Vagina (tissue), 2 donors: ENCODE data around the gene ENTPD8. TPM values are rescaled to one million over a fixed set of nuclear protein-coding genes. Genes with fewer than 3 reads are reported as not detected.

Experiments used
- DNase-seq, 2 donors: peaks; one replicate each; pipeline ENCODE4 v3.0.0-alpha.2; 2017; ENCODE audit errors: extremely low spot score in 2 of 2
- H3K27ac ChIP-seq: fragments of 200-600 bp; sonication (generic); one replicate; pipeline ENCODE4 v1.5.1; 2019
- H3K27me3 ChIP-seq: fragments of 200-600 bp; sonication (generic); one replicate; pipeline ENCODE4 v1.5.1; 2019
- H3K36me3 ChIP-seq, 2 donors: fragments of 200-600 bp; sonication (generic); one replicate each; pipeline ENCODE4 v1.5.1; 2017 to 2019
- H3K4me1 ChIP-seq: fragments of 200-600 bp; sonication (generic); one replicate; pipeline ENCODE4 v1.5.1; 2019
- H3K4me3 ChIP-seq, 2 donors: fragments of 200-600 bp; sonication (generic); 1 replicate in 1 of 2; 2 replicates in 1 of 2; pipeline ENCODE4 v1.5.1; 2016 to 2019
- H3K9me3 ChIP-seq: fragments of 200-600 bp; sonication (generic); one replicate; pipeline ENCODE4 v1.5.1; 2019
- CTCF ChIP-seq, 3 experiments: fragments of 450-650 bp in 2 of 3; fragments of 200-600 bp in 1 of 3; sonication (generic) in 1 of 3; IDR thresholded peaks; one replicate each; pipeline ENCODE4 v1.5.1; 2017 to 2019; ENCODE audit warnings: antibody characterized with exemption in 3 of 3, mild to moderate bottlenecking in 2 of 3, moderate library complexity in 2 of 3
- POLR2A ChIP-seq, 2 donors: fragments of 450-650 bp; IDR thresholded peaks; one replicate each; pipeline ENCODE4 v1.6.1; 2017; ENCODE audit warnings: antibody characterized with exemption in 2 of 2, mild to moderate bottlenecking in 2 of 2, moderate library complexity in 2 of 2
- POLR2AphosphoS5 ChIP-seq, 2 donors: sonication (generic); formaldehyde crosslinking; IDR thresholded peaks; one replicate each; pipeline ENCODE4 v1.9.0; 2017; ENCODE audit warnings: antibody characterized with exemption in 2 of 2, mild to moderate bottlenecking in 2 of 2, low read depth in 1 of 2; ENCODE audit not compliant: insufficient read depth in 1 of 2
- intact Hi-C: fragments of 100-400 bp; cut with DNase I; formaldehyde crosslinking; loops from one replicate; pipeline ENCODE4 v1.15.1; 2023
- total RNA-seq: library from RNA; depleted of rRNA; stranded (reverse); fragments of >200 nt; gene quantifications from one replicate; pipeline ENCODE4 v1.2.3, GENCODE V29; 2016

ENTPD8 gene
- total RNA-seq, 1 donor from 2014 or later: not detected

- no peaks in the 10 kb centered on the region for H3K27me3 ChIP-seq
- intact Hi-C loops: no loop called here
- H3K4me1 ChIP-seq: peaks cover 2% of the 10 kb centered on the region
- TF ChIP-seq CTCF (IDR thresholded peaks at IDR 0.05): no peak
- no peak for TF ChIP-seq POLR2AphosphoS5 (IDR thresholded peaks at IDR 0.05; ENCODE audit: insufficient read depth in 1 of 2, low read depth in 1 of 2)
- no peak for TF ChIP-seq POLR2A (IDR thresholded peaks at IDR 0.05)
- no peak overlapping the region for H3K4me3 ChIP-seq
- DNase-seq: no peak
- H3K27ac ChIP-seq: no peak overlapping the region
- H3K9me3 ChIP-seq: no peaks in the 10 kb centered on the region
- H3K36me3 ChIP-seq: no peaks in the 10 kb centered on the region
Measured at GRCh38 chr9:137465000-137465719, 24.0 kb upstream of the ENTPD8 start.

GRCh38 chr9:137464291-137464999, 23.3 kb upstream of the ENTPD8 start:
- intact Hi-C loops: no loop called here
- TF ChIP-seq POLR2A (IDR thresholded peaks at IDR 0.05): no peak
- TF ChIP-seq POLR2AphosphoS5 (IDR thresholded peaks at IDR 0.05; ENCODE audit: insufficient read depth in 1 of 2, low read depth in 1 of 2): no peak
- no peak for TF ChIP-seq CTCF (IDR thresholded peaks at IDR 0.05)
- DNase-seq: no peak

GRCh38 chr9:137463931-137464290, 22.8 kb upstream of the ENTPD8 start:
- H3K36me3 ChIP-seq: no peaks in the 10 kb centered on the region
- no peak for DNase-seq
- intact Hi-C loops: no loop called here
- no peaks in the 10 kb centered on the region for H3K9me3 ChIP-seq
- no peak overlapping the region for H3K27ac ChIP-seq
- H3K27me3 ChIP-seq: no peaks in the 10 kb centered on the region
- H3K4me1 ChIP-seq: peaks cover 11% of the 10 kb centered on the region
- TF ChIP-seq POLR2A (IDR thresholded peaks at IDR 0.05) (no peak), CTCF (IDR thresholded peaks at IDR 0.05) (no peak), POLR2AphosphoS5 (IDR thresholded peaks at IDR 0.05; ENCODE audit: insufficient read depth in 1 of 2, low read depth in 1 of 2) (no peak)
- no peak overlapping the region for H3K4me3 ChIP-seq

More at GRCh38 chr9:137464291-137464999, 23.3 kb upstream of the ENTPD8 start:
- Histone ChIP-seq H3K27me3 (no peaks in the 10 kb centered on the region), H3K9me3 (no peaks in the 10 kb centered on the region), H3K4me3 (no peak overlapping the region), H3K4me1 (peaks cover 10% of the 10 kb centered on the region), H3K36me3 (no peaks in the 10 kb centered on the region), H3K27ac (no peak overlapping the region)

GRCh38 chr9:137462986-137463930, 22.1 kb upstream of the ENTPD8 start:
- Histone ChIP-seq H3K36me3 (no peaks in the 10 kb centered on the region), H3K4me1 (peaks cover 16% of the 10 kb centered on the region), H3K27me3 (no peaks in the 10 kb centered on the region), H3K27ac (no peak overlapping the region), H3K9me3 (no peaks in the 10 kb centered on the region), H3K4me3 (no peak overlapping the region)
- DNase-seq: no peak
- intact Hi-C loops: no loop called here
- no peak for TF ChIP-seq POLR2AphosphoS5 (IDR thresholded peaks at IDR 0.05; ENCODE audit: insufficient read depth in 1 of 2, low read depth in 1 of 2)
- TF ChIP-seq CTCF (IDR thresholded peaks at IDR 0.05): no peak
- TF ChIP-seq POLR2A (IDR thresholded peaks at IDR 0.05): no peak
